Sciatic nerve (tissue), 2 donors: ENCODE measurements around the gene MLLT3. TPM values are rescaled to one million over a fixed set of nuclear protein-coding genes. Genes with fewer than 3 reads are reported as not detected.
"Not testable (repeated sequence)": the region's sequence is repeated elsewhere in the genome, so short reads cannot be mapped to it uniquely, and the experiment has no call there.

ENCODE experiments used
- ATAC-seq: fragments of 200-7000 bp; cut with Tn5 transposase; one replicate; pipeline ENCODE4 v1.9.1; 2020; ENCODE audit warnings: mild to moderate bottlenecking, moderate library complexity
- DNase-seq: peaks from one replicate; pipeline ENCODE4 v3.0.0-alpha.2; 2020; ENCODE audit warnings: low spot score
- intact Hi-C: fragments of 100-400 bp; cut with DNase I; formaldehyde crosslinking; loops from one replicate; pipeline ENCODE4 v1.14.2; 2022
- total RNA-seq: library from RNA; stranded (reverse); fragmentation: NEBNext Ultra II Directional; extraction: Animal tissue kit (Norgen Biotek cat#: 25700); gene quantifications from one replicate; pipeline ENCODE4 v1.2.1, GENCODE V29; 2021
- donor health status: DM: no; HTN: no; CAD: no.
- donor health status: DM: no; HTN: no; CAD: no.

The MLLT3 gene
- total RNA-seq: 19.3 TPM

DNA sequence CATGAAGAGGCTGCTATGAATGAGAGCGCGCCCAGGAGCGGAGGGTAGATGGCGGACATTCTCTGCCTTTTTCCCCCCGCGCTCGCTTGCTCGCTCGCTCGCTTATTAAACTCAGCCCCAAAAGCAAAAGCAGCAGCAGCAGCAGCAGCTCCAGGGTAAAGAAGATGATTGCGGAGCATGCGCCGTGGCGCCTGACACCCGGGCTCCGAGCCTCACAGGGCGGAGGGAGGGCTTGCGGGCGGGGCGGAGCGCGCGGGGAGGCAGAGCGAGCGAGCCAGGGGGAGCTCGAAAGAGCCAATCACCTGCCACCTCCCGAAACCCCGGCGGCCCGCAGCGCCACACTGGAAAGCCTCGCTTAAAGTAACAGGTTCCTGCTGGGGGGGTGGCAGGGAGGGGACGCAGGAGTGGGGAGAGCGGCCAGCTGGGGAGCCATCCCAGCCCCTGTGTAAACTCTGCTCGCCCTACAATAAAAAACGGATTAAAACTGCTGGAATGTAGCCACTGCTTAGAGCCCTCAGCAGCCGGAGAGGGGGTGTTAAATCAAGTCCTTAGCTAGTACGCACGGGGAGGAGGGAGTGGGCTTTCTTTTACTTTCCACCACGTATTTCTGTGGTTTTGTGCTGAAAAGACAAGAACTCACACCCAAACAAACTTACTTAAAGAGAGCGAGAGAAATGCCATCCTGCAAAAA lies at the start of gene MLLT3:
MLLT3 (minus strand) TSS at position 170 of the 691 bp plus-strand sequence.
- intact Hi-C loops: loop anchor here (5.0 to 10.0 kb wide), 2 partner anchors 62 to 265 kb away; partner anchors contain the start of gene FOCAD
- ATAC-seq (peak; percentile 98), DNase-seq (peak; percentile 97)

DNA sequence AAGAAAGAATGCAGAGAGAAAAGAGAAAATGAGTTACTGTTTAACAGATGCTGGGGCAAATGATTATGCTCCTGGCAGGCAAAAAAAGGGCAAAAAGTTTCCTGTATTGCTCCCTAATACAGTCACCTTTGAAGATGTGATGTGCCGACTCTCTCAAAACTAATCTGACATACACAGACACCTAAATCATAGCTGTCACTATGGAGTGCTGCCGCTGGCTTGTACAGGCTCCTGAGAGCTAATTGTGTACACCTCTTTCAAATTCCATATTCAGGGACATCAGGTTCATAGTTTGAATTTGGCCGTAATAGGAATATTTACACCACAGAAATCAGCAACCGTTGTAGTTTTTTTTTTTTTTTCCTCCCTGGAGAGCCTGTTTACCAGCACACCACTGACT lies 49.3 kb upstream of the MLLT3 start:
- ATAC-seq (no peak), DNase-seq (no peak)
- intact Hi-C loops: no loop called here

DNA sequence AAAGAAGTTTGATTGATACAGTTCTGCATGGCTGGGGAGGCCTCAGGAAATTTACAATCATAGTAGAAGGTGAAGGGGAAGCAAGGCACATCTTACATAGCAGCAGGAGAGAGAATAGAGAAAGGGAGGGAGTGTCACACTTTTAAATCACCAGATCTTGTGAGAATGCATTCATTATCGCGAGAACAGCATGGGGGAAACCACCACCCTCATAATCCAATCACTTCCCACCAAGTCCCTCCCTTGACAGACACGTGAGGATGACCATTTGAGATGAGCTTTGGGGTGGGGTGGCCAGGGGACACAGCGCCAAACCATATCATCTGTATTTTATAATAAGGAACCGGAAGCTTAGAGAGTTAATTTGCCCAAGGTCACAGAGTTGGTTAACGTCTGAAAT lies 48.1 kb upstream of the MLLT3 start:
- DNase-seq (no peak), ATAC-seq (no peak)
- intact Hi-C loops: no loop called here

DNA sequence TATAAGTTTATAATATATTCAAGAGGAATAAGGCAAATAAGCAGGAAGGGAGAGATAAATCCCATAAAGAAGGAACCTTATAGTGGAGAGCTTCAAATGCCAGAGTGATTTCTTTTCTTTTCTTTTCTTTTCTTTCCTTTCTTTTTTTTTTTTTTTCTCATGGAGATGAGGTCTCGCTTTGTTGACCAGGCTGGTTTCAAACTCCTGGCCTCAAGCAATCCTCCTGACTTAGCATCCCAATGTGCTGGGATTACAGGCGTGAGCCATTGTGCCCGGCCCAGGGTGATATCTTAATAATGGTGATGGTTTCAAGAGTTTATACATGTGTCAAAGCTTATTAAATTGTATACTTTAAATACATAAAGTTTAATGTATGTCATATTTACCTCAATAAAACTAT lies 42.2 kb upstream of the MLLT3 start:
- intact Hi-C loops: no loop called here
- no peak for DNase-seq
- ATAC-seq: no peak

DNA sequence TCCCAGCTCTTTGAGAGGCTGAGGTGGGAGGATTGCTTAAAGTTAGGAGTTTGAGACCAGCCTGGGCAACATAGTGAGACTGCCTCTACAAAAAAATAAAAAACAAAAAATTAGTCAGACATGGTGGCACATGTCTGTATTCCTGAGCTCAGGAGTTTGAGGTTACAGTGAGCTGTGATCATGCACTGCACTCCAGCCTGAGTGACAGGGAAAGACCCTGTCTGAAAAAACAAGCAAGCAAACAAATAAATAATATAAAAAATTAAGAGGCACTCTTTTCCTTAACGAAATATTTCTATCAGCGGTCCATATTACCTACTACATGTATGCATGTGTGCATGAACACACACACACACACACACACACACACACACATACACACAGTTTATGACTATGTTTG lies 40.8 kb upstream of the MLLT3 start:
- ATAC-seq (no peak), DNase-seq (no peak)
- intact Hi-C loops: no loop called here

DNA sequence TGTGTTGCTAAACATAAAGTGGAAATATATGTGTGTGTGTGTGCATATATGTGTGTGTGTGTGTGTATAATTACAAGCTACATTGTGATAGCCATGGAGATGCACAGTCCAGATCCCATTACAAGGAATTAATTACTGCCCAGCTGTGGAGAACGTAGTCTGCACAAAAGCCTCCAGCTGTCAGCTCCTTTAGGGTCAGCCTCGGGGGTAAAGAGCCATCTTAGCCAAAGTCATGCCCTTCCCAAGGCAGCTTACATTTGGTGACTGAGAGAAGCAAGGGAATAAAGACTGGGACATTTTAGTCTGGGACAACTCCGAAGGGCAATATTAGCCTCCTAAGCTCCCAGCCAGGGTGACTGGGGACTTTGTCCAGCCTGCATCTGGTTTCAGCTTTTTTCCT lies 39.9 kb upstream of the MLLT3 start:
- intact Hi-C loops: no loop called here
- DNase-seq: no peak
- ATAC-seq: no peak

DNA sequence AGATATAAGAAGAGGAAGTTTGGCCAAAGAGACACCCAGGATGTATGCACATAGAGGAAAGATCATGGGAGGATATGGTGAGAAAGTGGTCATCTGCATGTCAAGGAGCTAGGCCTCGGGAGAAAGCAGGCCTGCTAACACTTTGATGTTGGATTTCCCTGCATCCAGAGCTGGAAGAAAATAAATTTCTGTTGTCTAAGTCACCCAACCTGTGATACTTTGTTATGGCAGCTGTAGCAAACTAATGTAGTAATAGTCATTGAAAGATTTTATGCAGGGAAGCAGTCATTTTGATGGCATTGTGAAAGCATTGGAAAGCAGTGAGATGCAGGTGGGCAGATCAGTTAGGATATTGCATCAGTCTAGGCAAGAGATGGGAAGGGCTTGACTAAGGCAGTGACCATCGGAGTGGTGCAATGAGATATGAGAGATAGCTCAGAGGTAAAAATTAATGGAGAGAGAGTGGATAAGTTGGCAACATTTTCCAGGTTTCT lies 37.2 kb upstream of the MLLT3 start:
- no peak for ATAC-seq
- DNase-seq: no peak
- intact Hi-C loops: no loop called here

DNA sequence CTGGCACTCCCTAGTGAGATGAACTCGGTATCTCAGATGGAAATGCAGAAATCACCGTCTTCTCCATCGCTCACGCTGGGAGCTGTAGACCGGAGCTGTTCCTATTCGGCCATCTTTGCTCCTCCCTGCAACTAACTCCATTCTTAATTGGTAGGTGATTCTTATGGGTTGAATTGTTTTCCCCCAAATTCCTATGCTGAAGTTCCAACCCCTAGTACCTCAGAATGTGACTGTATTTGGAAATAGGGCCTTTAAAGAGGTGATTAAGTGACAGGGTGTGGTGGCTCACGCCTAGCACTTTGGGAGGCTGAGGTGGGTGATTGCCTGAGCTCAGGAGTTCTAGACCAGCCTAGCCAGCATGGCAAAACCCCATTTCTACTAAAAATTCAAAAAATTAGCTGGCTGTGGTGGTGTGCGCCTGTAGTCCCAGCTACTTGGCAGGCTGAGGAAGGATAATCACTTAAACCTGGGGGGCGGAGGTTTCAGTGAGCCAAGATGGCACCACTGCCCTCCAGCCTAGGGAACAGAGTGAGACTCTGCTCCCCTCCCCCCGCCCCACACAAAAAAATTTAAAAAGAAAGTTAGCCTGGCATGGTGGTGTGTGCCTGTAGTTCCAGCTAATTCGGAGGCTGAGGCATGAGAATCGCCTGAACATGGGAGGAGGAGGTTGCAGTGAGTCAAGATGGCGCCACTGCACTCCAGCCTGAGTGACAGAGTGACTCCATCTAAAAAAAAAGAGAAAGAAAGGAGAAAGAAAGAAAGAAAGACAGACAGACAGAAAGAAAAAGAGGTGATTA lies 36.6 kb upstream of the MLLT3 start:
- DNase-seq: no peak
- intact Hi-C loops: no loop called here
- peak; percentile 22 for ATAC-seq

DNA sequence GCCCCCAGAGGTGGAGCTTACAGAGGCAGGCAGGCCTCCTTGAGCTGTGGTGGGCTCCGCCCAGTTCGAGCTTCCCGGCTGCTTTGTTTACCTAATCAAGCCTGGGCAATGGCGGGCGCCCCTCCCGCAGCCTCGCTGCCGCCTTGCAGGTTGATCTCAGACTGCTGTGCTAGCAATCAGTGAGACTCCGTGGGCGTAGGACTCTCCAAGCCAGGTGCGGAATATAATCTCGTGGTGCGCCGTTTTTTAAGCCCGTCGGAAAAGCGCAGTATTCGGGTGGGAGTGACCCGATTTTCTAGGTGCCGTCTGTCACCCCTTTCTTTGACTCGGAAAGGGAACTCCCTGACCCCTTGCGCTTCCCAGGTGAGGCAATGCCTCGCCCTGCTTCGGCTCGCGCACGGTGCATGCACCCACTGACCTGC lies 36.0 kb upstream of the MLLT3 start:
- DNase-seq, intact Hi-C loops, ATAC-seq: not testable (repeated sequence)

DNA sequence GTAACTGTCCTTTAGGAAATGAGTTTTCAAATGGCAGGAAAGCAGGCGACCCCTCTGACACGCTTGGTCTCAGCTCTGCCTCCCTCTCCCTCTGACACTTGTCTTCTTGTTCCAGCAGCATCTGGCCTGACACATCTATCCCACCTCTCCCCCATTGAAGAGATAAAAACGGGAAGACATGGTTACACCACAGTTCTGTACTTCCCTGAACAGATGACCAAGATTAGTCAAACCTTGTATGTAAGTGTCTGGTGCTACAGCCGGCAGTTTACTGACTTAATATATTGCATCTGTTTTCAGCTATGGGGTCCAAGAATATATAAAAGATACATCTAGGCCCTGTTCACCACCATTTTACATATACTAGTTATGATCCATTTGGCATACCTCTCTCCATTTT lies 29.6 kb upstream of the MLLT3 start:
- DNase-seq (no peak), ATAC-seq (no peak)
- intact Hi-C loops: no loop called here

DNA sequence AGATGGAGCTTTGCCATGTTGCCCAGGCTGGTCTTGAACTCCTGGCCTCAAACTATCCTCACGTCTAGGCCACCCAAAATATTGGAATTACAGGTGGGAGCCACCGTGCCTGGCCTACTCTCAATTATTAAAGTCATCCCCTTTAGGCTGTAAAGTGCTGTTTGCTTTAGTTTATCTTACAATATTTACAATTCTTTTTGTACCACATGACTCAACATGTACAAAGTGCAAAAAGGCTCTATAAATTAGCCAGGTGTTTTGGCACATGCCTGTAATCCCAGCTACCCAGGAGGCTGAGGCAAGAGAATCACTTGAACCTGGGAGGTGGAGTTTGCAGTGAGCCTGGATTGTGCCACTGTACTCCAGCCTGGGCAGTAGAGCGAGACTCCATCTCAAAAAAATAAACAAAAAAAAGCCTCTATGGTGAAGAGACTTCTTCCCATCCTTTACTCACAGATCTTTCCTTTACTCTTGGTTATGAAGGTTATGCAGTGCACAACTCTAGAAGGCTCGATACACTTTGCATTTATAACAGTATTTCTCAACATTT lies 28.5 kb upstream of the MLLT3 start:
- ATAC-seq: no peak
- intact Hi-C loops: no loop called here
- DNase-seq: no peak

DNA sequence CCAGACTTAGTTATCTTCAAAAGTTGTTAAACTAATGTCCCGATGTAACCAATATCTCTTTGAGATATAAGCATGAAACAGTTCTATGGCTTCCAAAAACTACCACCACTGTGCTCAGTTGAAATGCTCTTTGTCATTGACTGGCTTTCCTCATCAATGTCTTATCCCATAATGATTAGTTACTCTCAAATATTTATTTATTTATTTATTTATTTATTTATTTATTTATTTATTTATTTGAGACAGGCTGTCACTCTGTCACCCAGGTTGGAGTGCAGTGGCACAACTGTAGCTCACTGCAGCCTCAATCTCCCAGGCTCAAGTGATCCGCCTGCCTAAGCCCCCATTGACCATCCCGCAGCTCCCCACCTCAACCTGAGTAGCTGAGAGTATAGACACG lies 28.0 kb upstream of the MLLT3 start:
- ATAC-seq (no peak), DNase-seq (no peak)
- intact Hi-C loops: no loop called here

DNA sequence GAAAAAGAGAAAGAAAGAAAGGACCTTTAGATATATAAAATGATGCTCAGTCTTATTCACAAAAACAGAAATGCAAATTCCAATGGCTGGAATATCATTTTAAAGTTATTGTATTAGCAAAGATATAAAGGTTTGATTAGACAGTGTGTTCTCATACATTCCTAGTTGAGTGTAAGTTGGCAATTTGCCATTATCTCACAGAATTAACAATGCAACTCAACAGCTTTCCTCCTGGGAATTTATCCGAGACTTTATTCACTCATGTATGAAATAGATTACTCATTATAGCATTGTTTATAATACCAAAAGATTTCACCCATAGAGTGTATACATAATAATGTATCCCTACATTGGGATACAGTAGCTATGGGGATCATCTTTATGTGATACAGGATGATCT lies 27.1 kb upstream of the MLLT3 start:
- ATAC-seq: no peak
- DNase-seq: no peak
- intact Hi-C loops: no loop called here

DNA sequence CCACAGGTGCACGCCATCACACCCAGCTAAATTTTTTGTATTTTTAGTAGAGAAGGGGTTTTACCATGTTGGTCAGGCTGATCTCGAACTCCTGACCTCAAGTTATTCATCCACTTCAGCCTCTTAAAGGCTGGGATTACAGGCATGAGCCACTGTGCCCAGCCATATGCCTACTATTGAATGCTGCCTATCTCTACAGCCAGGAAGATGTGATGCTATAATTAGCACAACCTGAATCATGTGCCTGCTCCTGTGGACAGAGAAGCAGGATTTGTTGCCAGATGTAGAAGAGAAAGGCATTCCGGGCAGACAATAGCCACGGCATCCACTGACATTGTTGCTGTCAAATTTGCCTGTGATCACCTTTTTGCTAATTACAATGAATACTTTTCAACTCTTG lies 24.4 kb upstream of the MLLT3 start:
- no peak for ATAC-seq
- intact Hi-C loops: no loop called here
- no peak for DNase-seq

DNA sequence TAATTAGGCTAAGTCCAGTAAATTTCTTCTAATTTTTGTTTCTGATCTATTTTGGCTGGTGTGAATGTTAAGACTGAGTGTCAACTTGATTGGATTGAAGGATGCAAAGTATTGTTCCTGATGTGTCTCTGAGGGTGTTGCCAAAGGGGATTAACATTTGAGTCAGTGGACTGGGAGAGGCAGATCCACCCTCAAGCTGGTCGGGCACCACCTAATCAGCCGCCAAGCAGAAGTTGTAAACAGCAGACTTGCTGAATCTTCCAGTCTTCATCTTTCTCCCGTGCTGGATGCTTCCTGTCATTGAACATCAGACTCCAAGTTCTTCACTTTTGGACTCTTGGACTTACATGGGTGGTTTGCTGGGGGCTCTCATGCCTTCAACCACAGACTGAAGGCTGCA lies 21.4 kb upstream of the MLLT3 start:
- ATAC-seq (no peak), DNase-seq (no peak)
- intact Hi-C loops: no loop called here

DNA sequence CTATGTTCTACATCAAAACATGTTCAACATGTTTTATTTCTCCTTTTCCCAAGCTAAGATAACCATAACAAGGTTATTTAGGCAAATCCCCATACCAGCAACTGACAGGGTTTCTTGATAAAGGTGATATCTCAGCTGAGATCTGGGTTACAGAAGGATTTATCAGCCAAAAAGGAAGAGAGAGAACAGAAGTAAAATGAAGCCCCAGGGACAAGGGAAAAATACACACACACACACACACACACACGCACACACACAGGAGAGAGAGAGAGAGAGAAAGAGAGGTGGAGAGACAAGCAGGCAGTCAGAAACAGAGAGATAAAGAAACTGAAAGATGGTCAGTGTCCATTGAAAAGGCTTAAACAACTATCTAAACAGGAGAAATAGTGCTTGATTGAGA lies 19.7 kb upstream of the MLLT3 start:
- DNase-seq: no peak
- no peak for ATAC-seq
- intact Hi-C loops: no loop called here

DNA sequence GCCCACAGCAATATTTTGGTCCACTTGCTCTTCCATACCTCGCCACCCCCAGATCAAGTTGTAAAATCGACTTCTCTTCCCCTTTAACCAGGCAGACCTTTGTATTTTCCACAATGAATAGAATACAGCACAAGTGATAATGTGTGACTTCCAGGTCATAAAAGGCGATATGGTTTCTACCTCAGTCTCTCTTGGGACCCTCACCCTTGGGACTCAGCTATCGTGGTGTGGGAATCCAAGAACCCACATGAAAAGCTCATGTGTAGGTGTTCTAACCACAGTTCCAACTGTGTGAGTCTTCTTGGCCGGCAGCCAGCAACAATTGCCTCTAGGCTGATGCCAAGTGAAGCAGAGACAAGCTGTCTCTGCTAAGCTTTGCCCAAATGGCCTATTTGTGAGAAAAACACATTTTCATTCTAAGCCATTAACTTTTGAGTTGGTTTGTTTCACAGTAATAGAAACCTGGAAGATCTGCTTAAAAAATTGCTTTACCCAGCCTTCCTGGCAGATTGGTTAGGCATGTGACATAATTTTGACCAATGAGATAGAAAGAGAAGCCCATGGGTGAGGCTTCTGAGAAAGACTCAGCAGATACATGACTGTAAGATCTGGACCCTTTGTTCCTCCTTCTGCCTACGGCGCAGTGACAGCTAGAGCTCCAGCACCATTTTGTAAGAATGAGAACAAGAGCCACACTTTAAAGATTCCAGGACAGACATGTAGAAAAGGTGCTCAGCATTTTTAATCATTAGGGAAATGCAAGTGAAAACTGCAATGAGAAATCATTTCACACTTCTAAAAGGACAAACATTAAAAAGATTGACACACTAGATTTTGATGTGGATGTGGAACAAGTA lies 18.3 kb upstream of the MLLT3 start:
- DNase-seq (peak; percentile 74), ATAC-seq (no peak)
- intact Hi-C loops: no loop called here

DNA sequence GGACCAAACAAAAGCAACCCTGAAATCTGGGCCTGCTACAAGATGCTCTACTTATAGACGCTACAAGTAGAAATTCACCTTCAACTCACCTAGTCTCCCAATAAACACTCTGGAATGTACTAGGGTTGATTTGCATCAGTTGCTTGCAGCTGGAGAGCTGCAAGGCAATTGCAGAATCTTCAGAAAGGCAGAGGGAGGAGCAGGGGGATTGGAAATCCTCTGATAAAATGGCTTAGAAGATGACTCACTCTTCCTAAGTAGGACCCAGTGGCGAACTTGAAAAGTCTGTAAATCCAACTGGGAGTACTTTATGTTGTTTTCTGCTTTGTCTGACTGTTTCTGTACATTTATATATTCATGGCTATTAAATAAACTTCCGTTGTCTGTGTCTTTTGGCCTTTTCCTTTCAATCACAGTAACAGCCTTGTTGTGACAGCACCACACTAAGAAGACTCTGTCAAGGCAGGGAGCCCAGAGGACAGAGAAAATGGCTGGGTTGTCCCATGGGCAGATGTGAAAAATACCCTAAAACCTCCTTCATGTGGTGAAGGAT lies 14.7 kb upstream of the MLLT3 start:
- intact Hi-C loops: loop anchor here (5.0 kb wide), 1 partner anchor 65 kb away; no protein-coding TSS in a partner anchor
- DNase-seq (no peak), ATAC-seq (no peak)

DNA sequence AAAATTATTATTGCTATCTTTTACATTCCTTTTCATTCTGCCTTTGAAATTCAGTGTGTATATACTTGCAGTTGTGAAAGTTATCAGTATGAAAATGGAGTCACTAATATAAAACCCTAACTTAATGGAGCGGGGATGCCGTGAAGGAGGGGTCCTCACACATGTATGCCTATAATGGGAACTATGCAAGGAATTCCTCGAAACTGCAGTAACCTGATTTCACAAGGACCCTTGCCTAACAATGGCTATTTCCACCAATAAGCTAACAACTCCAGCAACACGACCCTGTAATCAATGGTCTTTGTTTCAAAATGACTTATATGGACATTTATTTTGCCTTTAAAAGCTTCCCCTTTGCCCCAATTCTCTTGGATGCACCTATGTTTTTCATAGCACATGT lies 12.6 kb upstream of the MLLT3 start:
- intact Hi-C loops: loop anchor here (5.0 kb wide), 1 partner anchor 67 kb away; no protein-coding TSS in a partner anchor
- DNase-seq (no peak), ATAC-seq (no peak)
